Upper lobe of left lung (tissue), 6 donors: Measurements from ENCODE around the gene ABHD5. TPM values are rescaled to one million over a fixed set of nuclear protein-coding genes. Genes with fewer than 3 reads are reported as not detected.

ENCODE experiments used
- ATAC-seq, 2 donors: fragments of 200-7000 bp; cut with Tn5 transposase; one replicate each; pipeline ENCODE4 v1.9.1; 2022; ENCODE audit warnings: mild to moderate bottlenecking in 2 of 2, moderate library complexity in 2 of 2; ENCODE audit not compliant: low FRiP score in 2 of 2
- DNase-seq, 2 donors: peaks; one replicate each; pipeline ENCODE4 v3.0.0-alpha.2; 2019 to 2020
- H3K27ac ChIP-seq, 4 donors: fragments of 200-600 bp; sonication (generic); one replicate each; pipeline ENCODE4 v1.5.1; 2016 to 2019
- H3K27me3 ChIP-seq, 4 donors: fragments of 200-600 bp; sonication (generic); one replicate each; pipeline ENCODE4 v1.5.1; 2017 to 2019
- H3K36me3 ChIP-seq, 4 donors: fragments of 200-600 bp; sonication (generic); one replicate each; pipeline ENCODE4 v1.5.1; 2016 to 2019
- H3K4me1 ChIP-seq, 4 donors: fragments of 200-600 bp; sonication (generic); one replicate each; pipeline ENCODE4 v1.5.1; 2018 to 2019
- H3K4me3 ChIP-seq, 4 donors: fragments of 200-600 bp; sonication (generic); one replicate each; pipeline ENCODE4 v1.5.1; 2017 to 2019; ENCODE audit warnings: mild to moderate bottlenecking in 2 of 4, moderate library complexity in 1 of 4
- H3K9me3 ChIP-seq, 4 donors: fragments of 200-600 bp; sonication (generic); one replicate each; pipeline ENCODE4 v1.5.1; 2018 to 2019
- EP300 ChIP-seq, 4 donors: sonication (generic); formaldehyde crosslinking; IDR thresholded peaks; one replicate each; pipeline ENCODE4 v1.5.1; 2017; ENCODE audit warnings: antibody characterized with exemption in 4 of 4, control low read depth in 2 of 4
- POLR2A ChIP-seq, 4 donors: fragments of 450-650 bp; IDR thresholded peaks; one replicate each; pipeline ENCODE4 v1.5.1; 2016 to 2017; ENCODE audit warnings: antibody characterized with exemption in 4 of 4, mild to moderate bottlenecking in 2 of 4
- POLR2AphosphoS5 ChIP-seq, 2 donors: sonication (generic); formaldehyde crosslinking; IDR thresholded peaks; one replicate each; pipeline ENCODE4 v1.5.1; 2017; ENCODE audit warnings: antibody characterized with exemption in 2 of 2
- WGBS, 2 donors: methylation state at CpG; one replicate each; pipeline ENCODE4 v1.1.5; 2017 to 2018; 5-methylcytosine and 5-hydroxymethylcytosine counted together
- total RNA-seq, 6 donors: library from RNA; depleted of rRNA in 4 of 6; stranded (reverse); fragments of >200 nt in 4 of 6; gene quantifications; one replicate each; pipeline versions ENCODE4 v1.1.0 to v1.2.1, GENCODE V29; 2016 to 2021
- TF ChIP-seq, protein P1 (sequence below), 6 experiments: fragments of 450-650 bp in 4 of 6; fragments of 200-600 bp in 2 of 6; sonication (generic) in 2 of 6; IDR thresholded peaks; one replicate each; pipeline ENCODE4 v1.5.1; 2016 to 2019; ENCODE audit warnings: antibody characterized with exemption in 6 of 6
- donor health status: DM: no; HTN: no; CAD: no; lungs with moderate emphysema.
- donor health status: DM: no; HTN: yes; CAD: no; lungs with severe emphysema.

ABHD5 gene
- total RNA-seq, 6 donors from 2014 or later = 35.6 to 42.6 (median 37.4) TPM

DNA sequence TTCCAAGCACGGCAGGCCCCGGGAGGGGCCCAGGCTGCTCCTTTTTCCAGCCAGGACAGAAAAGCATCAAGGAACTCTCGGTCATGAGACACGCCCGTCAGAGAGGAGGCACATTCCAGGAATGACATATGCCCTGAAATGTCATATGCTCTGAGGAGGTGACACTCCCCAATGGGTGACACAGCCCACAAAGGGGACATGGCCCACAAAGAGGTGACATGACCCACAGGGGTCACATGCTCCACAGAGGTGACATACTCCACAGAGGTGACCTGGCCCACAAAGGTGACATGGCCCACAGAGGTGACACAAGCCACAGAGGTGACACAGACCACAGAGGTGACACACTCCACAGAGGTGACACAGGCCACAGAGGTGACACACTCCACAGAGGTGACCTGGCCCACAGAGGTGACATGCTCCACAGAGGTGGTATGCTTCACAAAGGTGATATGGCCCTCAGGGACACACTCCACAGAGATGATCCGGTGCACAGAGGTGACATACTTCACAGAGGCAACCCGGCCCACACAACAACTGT, 79.2 kb downstream of the ABHD5 start:
- 0 to 33% methylated on average over 2 to 6 of the region's 7 CpGs for WGBS, 2 donors
- TF ChIP-seq POLR2A (IDR thresholded peaks at IDR 0.05) (no peak), POLR2AphosphoS5 (IDR thresholded peaks at IDR 0.05) (no peak), EP300 (IDR thresholded peaks at IDR 0.05) (peak in 1 of 4 donors; percentile 56)
- TF ChIP-seq, protein P1, sequence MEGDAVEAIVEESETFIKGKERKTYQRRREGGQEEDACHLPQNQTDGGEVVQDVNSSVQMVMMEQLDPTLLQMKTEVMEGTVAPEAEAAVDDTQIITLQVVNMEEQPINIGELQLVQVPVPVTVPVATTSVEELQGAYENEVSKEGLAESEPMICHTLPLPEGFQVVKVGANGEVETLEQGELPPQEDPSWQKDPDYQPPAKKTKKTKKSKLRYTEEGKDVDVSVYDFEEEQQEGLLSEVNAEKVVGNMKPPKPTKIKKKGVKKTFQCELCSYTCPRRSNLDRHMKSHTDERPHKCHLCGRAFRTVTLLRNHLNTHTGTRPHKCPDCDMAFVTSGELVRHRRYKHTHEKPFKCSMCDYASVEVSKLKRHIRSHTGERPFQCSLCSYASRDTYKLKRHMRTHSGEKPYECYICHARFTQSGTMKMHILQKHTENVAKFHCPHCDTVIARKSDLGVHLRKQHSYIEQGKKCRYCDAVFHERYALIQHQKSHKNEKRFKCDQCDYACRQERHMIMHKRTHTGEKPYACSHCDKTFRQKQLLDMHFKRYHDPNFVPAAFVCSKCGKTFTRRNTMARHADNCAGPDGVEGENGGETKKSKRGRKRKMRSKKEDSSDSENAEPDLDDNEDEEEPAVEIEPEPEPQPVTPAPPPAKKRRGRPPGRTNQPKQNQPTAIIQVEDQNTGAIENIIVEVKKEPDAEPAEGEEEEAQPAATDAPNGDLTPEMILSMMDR (IDR thresholded peaks at IDR 0.05) = no peak
- Histone ChIP-seq H3K9me3 (no peaks in the 10 kb centered on the region), H3K27me3 (no peaks in the 10 kb centered on the region), H3K4me3 (peak overlapping the region in 3 of 4 donors; percentile 21 to 36 (median 23)), H3K4me1 (peaks cover 31 to 41% (median 33%) of the 10 kb centered on the region in 4 donors), H3K27ac (peak overlapping the region; percentile 79 to 89 (median 86)), H3K36me3 (no peaks in the 10 kb centered on the region)
- peak in 1 of 2 donors; percentile 76 for ATAC-seq
- DNase-seq = no peak

DNA sequence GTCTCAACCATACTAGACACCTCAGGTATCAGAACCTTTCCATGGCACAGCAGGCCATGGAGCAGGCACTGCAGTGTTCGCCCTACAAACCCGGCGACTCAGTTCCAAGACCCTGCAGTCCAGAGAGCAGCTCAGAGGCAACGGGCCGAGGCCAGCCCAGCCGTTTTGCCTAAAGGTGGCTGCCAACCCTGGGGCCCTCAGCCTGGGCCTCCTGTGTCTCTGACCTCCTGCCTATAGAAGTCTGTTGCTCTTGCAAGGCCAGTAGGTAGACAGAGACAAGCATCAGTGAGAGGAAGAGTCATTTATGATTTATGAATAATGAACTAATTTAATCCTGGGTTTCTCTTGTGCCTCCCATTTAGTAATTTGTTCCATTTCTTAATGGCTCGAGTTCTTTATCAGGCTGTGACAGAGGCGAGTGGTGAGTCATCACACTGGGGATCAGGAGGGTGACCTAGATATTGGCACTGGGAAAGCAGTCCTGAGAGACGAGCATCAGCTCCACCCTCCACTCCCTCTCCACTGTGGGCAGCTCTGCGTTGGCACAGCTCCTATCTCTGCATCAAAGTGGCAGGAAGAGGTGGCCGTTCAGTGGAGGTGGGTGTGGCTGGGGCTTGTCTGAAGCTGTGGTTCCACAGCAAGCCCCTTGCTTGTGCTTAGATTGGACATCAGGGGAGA, 79.8 kb downstream of the ABHD5 start:
- H3K4me3 ChIP-seq = no peak overlapping the region
- H3K4me1 ChIP-seq = peaks cover 31 to 41% (median 33%) of the 10 kb centered on the region in 4 donors
- H3K9me3 ChIP-seq = no peaks in the 10 kb centered on the region
- peak overlapping the region; percentile 79 to 89 (median 86) for H3K27ac ChIP-seq
- DNase-seq = peak; percentile 64 to 81
- no peaks in the 10 kb centered on the region for H3K27me3 ChIP-seq
- 15 to 28% methylated on average over 6 to 10 of the region's 11 CpGs for WGBS, 2 donors
- peak in 1 of 4 donors; percentile 14 for TF ChIP-seq POLR2A (IDR thresholded peaks at IDR 0.05)
- TF ChIP-seq, protein P1 (IDR thresholded peaks at IDR 0.05) = no peak
- TF ChIP-seq POLR2AphosphoS5 (IDR thresholded peaks at IDR 0.05) = peak; percentile 28 to 68
- TF ChIP-seq EP300 (IDR thresholded peaks at IDR 0.05) = peak in 2 of 4 donors; percentile 12 to 86
- peak; percentile 70 to 77 for ATAC-seq
- H3K36me3 ChIP-seq = no peaks in the 10 kb centered on the region

DNA sequence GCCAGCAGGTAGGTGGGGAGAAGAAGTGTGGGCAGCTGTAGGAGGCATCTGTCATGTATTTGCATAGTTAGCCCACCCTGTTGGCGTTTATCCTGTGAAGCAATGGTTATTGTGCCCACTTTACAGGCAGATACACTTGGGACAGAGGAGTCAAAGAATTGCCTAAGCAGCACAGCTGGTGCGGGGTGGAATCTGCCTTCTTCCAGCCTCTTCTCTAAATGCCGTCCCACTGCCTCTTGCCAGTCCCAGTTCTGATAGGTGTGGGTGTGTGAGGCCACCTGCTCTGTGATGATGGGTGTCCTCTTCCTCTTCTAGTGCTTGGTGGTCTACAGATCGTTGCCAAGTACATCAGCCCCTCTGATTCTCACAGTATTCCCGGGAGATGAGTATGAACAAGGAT, 80.9 kb downstream of the ABHD5 start:
- WGBS, 2 donors = 70 to 77% methylated on average over 5 of the region's 5 CpGs
- TF ChIP-seq EP300 (IDR thresholded peaks at IDR 0.05) (no peak), POLR2A (IDR thresholded peaks at IDR 0.05) (no peak), POLR2AphosphoS5 (IDR thresholded peaks at IDR 0.05) (no peak)
- TF ChIP-seq, protein P1 (IDR thresholded peaks at IDR 0.05) = no peak
- ATAC-seq = no peak

DNA sequence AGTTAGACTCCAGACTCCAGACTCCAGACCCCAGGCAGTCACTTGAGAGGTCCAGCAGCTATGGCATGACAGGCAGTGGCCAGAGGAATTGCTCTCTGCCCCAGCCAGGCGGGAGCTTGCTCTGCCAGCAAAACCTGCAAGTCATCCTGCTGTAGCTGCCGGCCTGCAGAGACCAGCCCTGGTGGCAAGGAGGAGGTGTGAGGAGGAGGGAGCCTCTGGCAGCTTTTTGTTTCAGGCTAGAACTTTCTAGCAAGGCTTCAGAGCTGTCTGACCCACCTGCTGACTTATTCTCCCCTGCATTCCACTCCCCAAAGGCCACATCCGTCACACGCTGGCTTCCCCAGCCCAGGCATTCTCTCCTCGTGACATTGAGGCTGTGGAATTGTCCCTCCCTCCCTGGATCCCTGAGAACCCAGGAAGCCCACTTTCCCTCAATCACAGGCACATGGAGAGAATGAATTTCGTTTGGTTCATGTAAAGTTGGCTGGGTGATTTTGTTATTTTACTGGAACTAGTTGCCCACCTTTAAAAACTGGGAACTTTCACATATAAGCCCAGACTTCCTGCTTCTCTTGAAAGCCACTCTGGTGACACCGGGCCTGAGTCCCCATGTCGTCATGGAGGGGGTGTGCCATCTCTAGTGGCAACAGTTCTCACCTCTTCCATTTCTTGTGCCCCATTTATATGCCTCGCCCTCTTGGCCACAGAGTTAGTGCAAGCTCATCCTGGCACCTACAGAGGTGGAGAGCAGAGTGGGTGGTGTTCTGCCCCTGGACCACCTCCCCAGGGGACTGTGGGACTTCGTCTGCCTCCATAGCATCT, 82.7 kb downstream of the ABHD5 start:
- TF ChIP-seq POLR2A (IDR thresholded peaks at IDR 0.05) (no peak), EP300 (IDR thresholded peaks at IDR 0.05) (no peak), POLR2AphosphoS5 (IDR thresholded peaks at IDR 0.05) (no peak)
- TF ChIP-seq, protein P1 (IDR thresholded peaks at IDR 0.05) = no peak
- peak in 1 of 2 donors; percentile 51 for DNase-seq
- H3K9me3 ChIP-seq = no peaks in the 10 kb centered on the region
- no peaks in the 10 kb centered on the region for H3K36me3 ChIP-seq
- peaks cover 24 to 37% (median 28%) of the 10 kb centered on the region in 4 donors for H3K4me1 ChIP-seq
- 47 to 62% methylated on average over 9 to 10 of the region's 10 CpGs for WGBS, 2 donors
- ATAC-seq = no peak
- H3K27me3 ChIP-seq = no peaks in the 10 kb centered on the region
- no peak overlapping the region for H3K4me3 ChIP-seq
- peak overlapping the region in 3 of 4 donors; percentile 1 to 20 (median 19) for H3K27ac ChIP-seq

More for the DNA sequence above, 80.9 kb downstream of the ABHD5 start:
- no peak overlapping the region for H3K4me3 ChIP-seq
- no peak for DNase-seq
- no peaks in the 10 kb centered on the region for H3K9me3 ChIP-seq
- peaks cover 31 to 41% (median 33%) of the 10 kb centered on the region in 4 donors for H3K4me1 ChIP-seq
- no peaks in the 10 kb centered on the region for H3K36me3 ChIP-seq
- H3K27me3 ChIP-seq = no peaks in the 10 kb centered on the region
- H3K27ac ChIP-seq = peak overlapping the region in 3 of 4 donors; percentile 21 to 89 (median 84)
